Activated CD4-positive, alpha-beta memory T cell treated with anti-CD3 and anti-CD28 coated beads for 36 hours (primary cell): ENCODE data around the gene PLXND1. TPM values are rescaled to one million over a fixed set of nuclear protein-coding genes. Genes with fewer than 3 reads are reported as not detected.

ENCODE experiments used
- CTCF ChIA-PET: fragments of 350-600 bp; sonication (Branson Sonifier 250); formaldehyde crosslinking; loops from one replicate; lab custom pipeline; 2021; ENCODE audit warnings: antibody characterized with exemption, inconsistent platforms; lab: Charles Lee
- POLR2A ChIA-PET: fragments of 350-600 bp; sonication (Branson Sonifier 250); formaldehyde crosslinking; loops from one replicate; lab custom pipeline; 2021; ENCODE audit warnings: antibody characterized with exemption; lab: Charles Lee
- DNase-seq: peaks from one replicate; pipeline ENCODE4 v3.0.0-alpha.2; 2020
- H3K27ac Mint-ChIP-seq: one replicate; pipeline ENCODE4 v1.8.0; 2021; ENCODE audit warnings: mixed read lengths
- H3K27me3 Mint-ChIP-seq: one replicate; pipeline ENCODE4 v1.8.0; 2021; ENCODE audit warnings: mixed read lengths
- H3K36me3 Mint-ChIP-seq: one replicate; pipeline ENCODE4 v1.8.0; 2021; ENCODE audit warnings: mixed read lengths
- H3K4me1 Mint-ChIP-seq: one replicate; pipeline ENCODE4 v1.8.0; 2021; ENCODE audit warnings: low read depth, mixed read lengths
- H3K4me3 Mint-ChIP-seq: one replicate; pipeline ENCODE4 v1.8.0; 2021; ENCODE audit warnings: mild to moderate bottlenecking, mixed read lengths
- H3K9me3 Mint-ChIP-seq: one replicate; pipeline ENCODE4 v1.8.0; 2021; ENCODE audit warnings: mixed read lengths
- intact Hi-C: fragments of 100-400 bp; cut with micrococcal nuclease; formaldehyde crosslinking; loops from one replicate; pipeline ENCODE4 v1.15.1; 2023
- total RNA-seq, 2 experiments: library from RNA; stranded (reverse); gene quantifications; one replicate each; pipeline ENCODE4 v1.2.3, GENCODE V29; 2021

PLXND1 gene
- total RNA-seq, 2 experiments from 2014 or later: 7.2 to 8.6 TPM

DNA sequence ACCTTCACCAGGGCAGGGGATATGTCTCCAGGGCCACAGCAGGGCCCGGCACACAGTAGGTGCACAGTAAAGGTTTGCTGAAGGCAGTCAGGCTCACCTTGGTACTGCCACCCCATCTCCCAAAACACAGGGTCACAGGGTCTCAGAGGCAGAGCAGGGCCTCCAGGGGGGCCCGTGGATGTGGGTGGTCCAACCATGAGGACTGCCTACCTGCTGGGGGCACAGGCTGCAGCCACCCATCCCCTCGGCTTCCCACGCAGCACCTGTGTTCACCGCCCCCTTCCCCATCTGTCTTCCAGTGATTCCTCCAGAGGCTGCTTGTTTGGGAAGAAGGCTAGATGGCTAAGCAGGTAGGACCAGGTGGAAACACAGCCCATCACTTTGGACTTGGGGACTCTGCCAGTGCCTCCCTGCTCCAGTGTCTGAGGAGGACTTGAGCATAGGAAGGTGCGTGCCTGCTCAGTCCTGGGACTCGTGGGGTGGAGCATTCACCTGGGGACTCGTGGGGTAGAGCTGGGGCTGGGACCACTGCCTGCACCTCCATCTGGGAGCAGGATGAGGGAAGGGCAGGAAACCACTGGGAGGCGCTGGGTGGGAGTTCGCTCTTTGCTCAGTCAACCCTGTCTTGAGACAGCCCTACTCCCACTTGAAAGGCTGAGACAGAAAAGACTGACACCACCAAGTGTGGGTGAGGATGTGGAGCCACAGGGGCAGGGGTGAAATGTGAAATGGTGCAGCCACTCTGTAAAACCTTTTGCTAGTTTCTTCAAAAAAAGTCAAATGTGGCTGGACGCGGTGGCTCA lies 18.8 kb upstream of the PLXND1 start:
- POLR2A ChIA-PET: no interaction called here
- DNase-seq: no peak
- intact Hi-C loops: loop anchor here (5.0 to 10.0 kb wide), 2 partner anchors 133 to 380 kb away; no protein-coding TSS in a partner anchor
- Mint-ChIP-seq H3K36me3 (no peaks in the 10 kb centered on the region), H3K4me3 (peak overlapping the region; percentile 12), H3K9me3 (no peaks in the 10 kb centered on the region), H3K27ac (no peak overlapping the region), H3K27me3 (no peaks in the 10 kb centered on the region), H3K4me1 (peaks cover 12% of the 10 kb centered on the region)
- CTCF ChIA-PET: interaction anchor here (1.5 to 4.6 kb wide), 2 partner anchors 135 to 203 kb away, joined by 4 to 56 read pairs; no protein-coding TSS in a partner anchor

DNA sequence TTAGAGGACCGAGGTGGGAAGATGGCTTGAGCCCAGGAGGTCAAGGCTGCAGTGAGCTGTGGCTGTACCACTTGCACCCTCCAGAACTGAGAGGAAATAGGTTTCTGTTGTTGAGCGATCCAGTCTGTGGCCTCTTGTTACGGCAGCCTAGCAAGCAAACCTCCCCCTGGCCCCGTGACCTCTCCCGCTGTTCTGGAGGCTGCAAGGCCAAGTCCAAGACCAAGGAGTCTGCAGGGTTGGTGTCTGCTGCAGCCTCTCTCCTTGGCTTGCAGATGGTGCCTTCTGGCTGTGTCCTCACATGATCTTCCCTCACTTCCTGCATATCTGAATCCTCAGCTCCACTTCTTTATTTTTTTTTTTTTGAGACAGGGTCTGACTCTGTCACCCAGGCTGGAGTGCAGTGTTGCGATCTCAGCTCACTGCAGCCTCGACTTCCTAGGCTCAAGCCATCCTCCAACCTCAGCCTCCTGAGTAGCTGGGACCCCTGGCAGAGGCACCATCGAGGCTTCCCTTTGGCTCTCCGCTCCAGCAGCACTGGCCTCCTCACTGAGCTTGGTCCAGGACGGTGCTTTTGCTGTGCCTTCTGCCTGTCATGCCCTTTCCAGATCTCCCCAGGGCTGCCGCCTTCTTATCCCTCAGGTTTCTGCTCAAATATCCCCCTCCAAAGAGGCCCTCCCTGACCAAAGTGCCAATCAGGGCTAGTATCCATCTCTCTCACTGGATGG lies 18.0 kb upstream of the PLXND1 start:
- no peak for DNase-seq
- intact Hi-C loops: loop anchor here (5.0 to 10.0 kb wide), 2 partner anchors 132 to 380 kb away; no protein-coding TSS in a partner anchor
- CTCF ChIA-PET: no interaction called here
- no peaks in the 10 kb centered on the region for H3K9me3 Mint-ChIP-seq
- no peak overlapping the region for H3K27ac Mint-ChIP-seq
- no peak overlapping the region for H3K4me3 Mint-ChIP-seq
- peaks cover 12% of the 10 kb centered on the region for H3K4me1 Mint-ChIP-seq
- H3K36me3 Mint-ChIP-seq: no peaks in the 10 kb centered on the region
- H3K27me3 Mint-ChIP-seq: no peaks in the 10 kb centered on the region
- POLR2A ChIA-PET: no interaction called here

DNA sequence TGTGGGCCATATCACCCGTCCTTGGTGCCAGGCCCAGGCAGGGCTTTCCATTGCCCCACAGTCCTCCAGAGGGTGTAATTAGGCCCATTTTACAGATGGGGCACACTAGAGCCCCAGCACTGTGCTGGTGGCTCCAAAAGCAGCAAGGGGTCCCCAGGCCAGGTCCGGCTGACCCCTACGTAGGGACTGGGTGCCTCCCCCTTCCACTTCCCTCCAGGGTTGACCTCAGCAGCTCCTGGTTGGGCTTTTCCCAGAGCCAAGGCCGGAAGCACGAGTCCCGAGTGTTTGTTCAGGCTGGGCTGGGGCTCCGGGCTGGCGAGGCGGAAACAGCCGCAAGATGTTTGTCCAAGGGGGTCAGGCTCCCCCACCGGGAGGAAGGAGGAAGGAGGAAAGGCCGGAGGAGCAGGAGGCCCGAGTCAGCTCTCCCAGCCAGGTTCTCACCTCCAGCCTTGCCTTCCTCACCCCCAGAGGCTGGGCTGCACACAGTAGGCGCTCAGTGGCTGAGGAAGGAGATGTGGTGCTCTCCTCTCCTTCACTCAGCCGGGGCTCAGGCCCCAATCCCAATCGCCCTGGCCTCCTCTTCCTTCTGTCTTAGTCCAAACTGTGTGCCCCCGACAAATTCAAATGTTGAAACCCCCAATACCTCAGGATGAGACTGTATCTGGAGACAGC lies 17.1 kb upstream of the PLXND1 start:
- H3K4me1 Mint-ChIP-seq: peaks cover 14% of the 10 kb centered on the region
- intact Hi-C loops: loop anchor here (10.0 kb wide), 1 partner anchor 381 kb away; no protein-coding TSS in a partner anchor
- POLR2A ChIA-PET: no interaction called here
- no peaks in the 10 kb centered on the region for H3K36me3 Mint-ChIP-seq
- no peak for DNase-seq
- no peak overlapping the region for H3K4me3 Mint-ChIP-seq
- H3K9me3 Mint-ChIP-seq: no peaks in the 10 kb centered on the region
- H3K27ac Mint-ChIP-seq: no peak overlapping the region
- CTCF ChIA-PET: no interaction called here
- no peaks in the 10 kb centered on the region for H3K27me3 Mint-ChIP-seq

DNA sequence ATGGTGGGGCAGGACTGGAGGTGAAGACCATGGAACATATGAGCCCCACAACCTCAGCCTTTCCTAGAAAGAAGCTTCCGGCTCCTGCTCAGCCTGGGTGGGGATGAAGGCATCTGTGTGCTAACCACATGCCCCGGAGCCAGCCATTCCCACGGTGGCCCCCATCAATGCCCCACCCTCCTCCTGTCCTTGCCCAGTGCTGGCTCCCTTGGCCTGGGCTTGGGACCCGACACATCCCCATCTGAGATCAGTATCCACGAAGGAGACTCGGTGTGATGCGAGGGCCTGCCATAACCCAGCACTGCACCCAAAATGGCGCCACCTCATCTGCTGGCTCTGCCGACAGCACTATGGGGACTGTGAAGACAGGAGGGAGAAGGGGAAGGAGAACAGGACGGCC lies 16.5 kb upstream of the PLXND1 start:
- ChIA-PET POLR2A (no interaction called here), CTCF (no interaction called here)
- Mint-ChIP-seq H3K27me3 (peaks cover 1% of the 10 kb centered on the region), H3K9me3 (no peaks in the 10 kb centered on the region), H3K36me3 (no peaks in the 10 kb centered on the region), H3K27ac (no peak overlapping the region), H3K4me3 (no peak overlapping the region), H3K4me1 (peaks cover 15% of the 10 kb centered on the region)
- intact Hi-C loops: loop anchor here (10.0 kb wide), 1 partner anchor 382 kb away; no protein-coding TSS in a partner anchor
- no peak for DNase-seq

- H3K27ac Mint-ChIP-seq: no peak overlapping the region
- H3K9me3 Mint-ChIP-seq: no peaks in the 10 kb centered on the region
- ChIA-PET POLR2A (no interaction called here), CTCF (no interaction called here)
- H3K36me3 Mint-ChIP-seq: no peaks in the 10 kb centered on the region
- H3K4me3 Mint-ChIP-seq: no peak overlapping the region
- H3K27me3 Mint-ChIP-seq: peaks cover 1% of the 10 kb centered on the region
- peaks cover 10% of the 10 kb centered on the region for H3K4me1 Mint-ChIP-seq
- DNase-seq: no peak
- intact Hi-C loops: loop anchor here (10.0 kb wide), 1 partner anchor 382 kb away; no protein-coding TSS in a partner anchor
Observed at GRCh38 chr3:129622226-129622874, 15.9 kb upstream of the PLXND1 start.

GRCh38 chr3:129621626-129622225 lies 15.2 kb upstream of the PLXND1 start:
- Mint-ChIP-seq H3K4me1 (peaks cover 10% of the 10 kb centered on the region), H3K27me3 (peaks cover 1% of the 10 kb centered on the region)

GRCh38 chr3:129620828-129621559 lies 14.5 kb upstream of the PLXND1 start:
- ChIA-PET CTCF (no interaction called here), POLR2A (no interaction called here)
- intact Hi-C loops: loop anchor here (10.0 kb wide), 1 partner anchor 384 kb away; no protein-coding TSS in a partner anchor
- Mint-ChIP-seq H3K4me3 (no peak overlapping the region), H3K9me3 (no peaks in the 10 kb centered on the region), H3K27me3 (peaks cover 1% of the 10 kb centered on the region), H3K4me1 (peaks cover 9% of the 10 kb centered on the region), H3K36me3 (no peaks in the 10 kb centered on the region), H3K27ac (no peak overlapping the region)
- DNase-seq: no peak

More at GRCh38 chr3:129621626-129622225, 15.2 kb upstream of the PLXND1 start:
- CTCF ChIA-PET: no interaction called here
- no peak for DNase-seq
- Mint-ChIP-seq H3K36me3 (no peaks in the 10 kb centered on the region), H3K4me3 (no peak overlapping the region), H3K27ac (no peak overlapping the region), H3K9me3 (no peaks in the 10 kb centered on the region)
- intact Hi-C loops: loop anchor here (10.0 kb wide), 1 partner anchor 383 kb away; no protein-coding TSS in a partner anchor
- POLR2A ChIA-PET: no interaction called here

- DNase-seq: no peak
- Mint-ChIP-seq H3K27me3 (peaks cover 1% of the 10 kb centered on the region), H3K27ac (no peak overlapping the region), H3K9me3 (no peaks in the 10 kb centered on the region), H3K4me3 (no peak overlapping the region), H3K36me3 (no peaks in the 10 kb centered on the region), H3K4me1 (peaks cover 7% of the 10 kb centered on the region)
- POLR2A ChIA-PET: no interaction called here
- intact Hi-C loops: loop anchor here (10.0 kb wide), 1 partner anchor 385 kb away; no protein-coding TSS in a partner anchor
- CTCF ChIA-PET: no interaction called here
Observed at GRCh38 chr3:129619726-129620162, 13.3 kb upstream of the PLXND1 start.

DNA sequence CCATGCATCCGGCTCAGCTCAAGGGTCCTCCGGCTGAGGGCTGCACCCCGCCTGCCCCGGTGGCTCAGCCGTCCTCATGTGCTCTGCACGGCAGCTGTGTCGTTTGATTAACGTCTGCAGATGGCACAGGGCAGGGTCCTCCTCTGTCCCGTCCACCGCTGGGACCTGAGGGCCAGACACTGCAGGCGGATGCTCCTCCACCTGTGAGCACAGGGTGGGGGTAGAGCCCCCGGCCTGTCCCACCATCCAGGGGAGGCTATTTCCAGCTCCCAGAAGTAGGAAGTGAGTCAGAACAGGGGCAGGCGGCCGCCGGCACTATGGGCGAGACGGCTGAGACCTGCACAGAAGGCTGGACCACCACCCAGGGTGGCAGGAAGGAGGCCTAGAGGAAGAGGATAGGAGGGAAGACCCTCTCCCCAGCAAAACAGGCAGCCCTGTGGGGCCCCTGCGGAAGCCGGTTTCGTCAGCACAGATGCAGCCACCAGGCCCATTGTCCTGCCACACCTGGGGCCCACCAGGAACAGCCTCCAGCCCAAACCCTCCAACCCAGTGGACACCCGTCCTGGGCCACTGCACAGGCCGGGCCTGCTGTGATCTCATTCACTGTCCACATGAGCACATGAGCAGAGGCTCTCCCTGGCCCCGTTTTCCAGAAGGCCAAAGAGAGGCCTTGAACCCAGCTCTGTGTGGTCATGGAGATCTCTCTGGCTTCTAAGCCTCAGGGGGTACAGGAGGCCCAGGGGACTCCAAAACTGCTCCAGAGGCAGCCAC lies 12.6 kb upstream of the PLXND1 start:
- CTCF ChIA-PET: interaction anchor here (1.0 kb wide), 1 partner anchor 8 kb away, joined by 3 read pairs; no protein-coding TSS in a partner anchor
- intact Hi-C loops: no loop called here

GRCh38 chr3:129618186-129618820 lies 11.8 kb upstream of the PLXND1 start:
- H3K9me3 Mint-ChIP-seq: no peaks in the 10 kb centered on the region
- H3K27me3 Mint-ChIP-seq: peaks cover 1% of the 10 kb centered on the region
- no peak for DNase-seq
- ChIA-PET CTCF (interaction anchor here (1.0 kb wide), 1 partner anchor 9 kb away, joined by 3 read pairs; no protein-coding TSS in a partner anchor), POLR2A (no interaction called here)
- intact Hi-C loops: no loop called here
- H3K4me1 Mint-ChIP-seq: peaks cover 7% of the 10 kb centered on the region
- H3K27ac Mint-ChIP-seq: no peak overlapping the region
- no peaks in the 10 kb centered on the region for H3K36me3 Mint-ChIP-seq
- H3K4me3 Mint-ChIP-seq: no peak overlapping the region

More for the DNA sequence above, 12.6 kb upstream of the PLXND1 start:
- Mint-ChIP-seq H3K4me3 (no peak overlapping the region), H3K36me3 (no peaks in the 10 kb centered on the region), H3K9me3 (no peaks in the 10 kb centered on the region), H3K27me3 (peaks cover 1% of the 10 kb centered on the region), H3K4me1 (peaks cover 7% of the 10 kb centered on the region), H3K27ac (no peak overlapping the region)
- no peak for DNase-seq
- POLR2A ChIA-PET: no interaction called here
